GM12875 (cell line): ENCODE results near the gene FHL2.
A peak's percentile ranks its signal among the peaks of the same experiment; 100 is the strongest.

Source experiments
- H3K4me3 ChIP-seq: one replicate; pipeline ENCODE4 v1.5.1; 2011; ENCODE audit warnings: low read depth, low read length, control low read depth
- TF ChIP-seq, protein P1 (sequence below): IDR thresholded peaks from 2 replicates; pipeline ENCODE4 v1.5.1; 2011; ENCODE audit warnings: low read depth, mild to moderate bottlenecking, control low read depth, inconsistent platforms, low read length, moderate library complexity, borderline replicate concordance; ENCODE audit not compliant: insufficient read depth

FHL2 gene

DNA sequence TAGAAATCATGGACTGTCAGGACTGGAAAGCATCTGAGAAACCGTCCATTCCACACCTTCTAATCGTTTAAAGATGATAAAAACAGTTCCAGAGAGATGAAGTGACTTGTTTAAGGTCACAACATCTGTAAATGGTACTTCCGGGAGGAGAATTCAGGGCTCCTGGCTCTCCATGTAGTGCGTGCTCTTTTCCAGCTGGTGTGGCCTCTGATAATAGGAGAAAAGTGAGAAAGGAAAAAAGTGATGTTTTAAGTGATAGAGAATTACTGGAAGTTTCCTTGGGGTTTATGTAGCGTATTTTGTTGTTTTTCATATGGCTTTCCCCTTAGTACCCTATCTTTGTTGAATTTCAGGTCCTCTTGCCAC is 60.8 kb downstream of the FHL2 start:
- TF ChIP-seq, protein P1, sequence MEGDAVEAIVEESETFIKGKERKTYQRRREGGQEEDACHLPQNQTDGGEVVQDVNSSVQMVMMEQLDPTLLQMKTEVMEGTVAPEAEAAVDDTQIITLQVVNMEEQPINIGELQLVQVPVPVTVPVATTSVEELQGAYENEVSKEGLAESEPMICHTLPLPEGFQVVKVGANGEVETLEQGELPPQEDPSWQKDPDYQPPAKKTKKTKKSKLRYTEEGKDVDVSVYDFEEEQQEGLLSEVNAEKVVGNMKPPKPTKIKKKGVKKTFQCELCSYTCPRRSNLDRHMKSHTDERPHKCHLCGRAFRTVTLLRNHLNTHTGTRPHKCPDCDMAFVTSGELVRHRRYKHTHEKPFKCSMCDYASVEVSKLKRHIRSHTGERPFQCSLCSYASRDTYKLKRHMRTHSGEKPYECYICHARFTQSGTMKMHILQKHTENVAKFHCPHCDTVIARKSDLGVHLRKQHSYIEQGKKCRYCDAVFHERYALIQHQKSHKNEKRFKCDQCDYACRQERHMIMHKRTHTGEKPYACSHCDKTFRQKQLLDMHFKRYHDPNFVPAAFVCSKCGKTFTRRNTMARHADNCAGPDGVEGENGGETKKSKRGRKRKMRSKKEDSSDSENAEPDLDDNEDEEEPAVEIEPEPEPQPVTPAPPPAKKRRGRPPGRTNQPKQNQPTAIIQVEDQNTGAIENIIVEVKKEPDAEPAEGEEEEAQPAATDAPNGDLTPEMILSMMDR = no peak
- H3K4me3 ChIP-seq = peak overlapping the region; percentile 52

DNA sequence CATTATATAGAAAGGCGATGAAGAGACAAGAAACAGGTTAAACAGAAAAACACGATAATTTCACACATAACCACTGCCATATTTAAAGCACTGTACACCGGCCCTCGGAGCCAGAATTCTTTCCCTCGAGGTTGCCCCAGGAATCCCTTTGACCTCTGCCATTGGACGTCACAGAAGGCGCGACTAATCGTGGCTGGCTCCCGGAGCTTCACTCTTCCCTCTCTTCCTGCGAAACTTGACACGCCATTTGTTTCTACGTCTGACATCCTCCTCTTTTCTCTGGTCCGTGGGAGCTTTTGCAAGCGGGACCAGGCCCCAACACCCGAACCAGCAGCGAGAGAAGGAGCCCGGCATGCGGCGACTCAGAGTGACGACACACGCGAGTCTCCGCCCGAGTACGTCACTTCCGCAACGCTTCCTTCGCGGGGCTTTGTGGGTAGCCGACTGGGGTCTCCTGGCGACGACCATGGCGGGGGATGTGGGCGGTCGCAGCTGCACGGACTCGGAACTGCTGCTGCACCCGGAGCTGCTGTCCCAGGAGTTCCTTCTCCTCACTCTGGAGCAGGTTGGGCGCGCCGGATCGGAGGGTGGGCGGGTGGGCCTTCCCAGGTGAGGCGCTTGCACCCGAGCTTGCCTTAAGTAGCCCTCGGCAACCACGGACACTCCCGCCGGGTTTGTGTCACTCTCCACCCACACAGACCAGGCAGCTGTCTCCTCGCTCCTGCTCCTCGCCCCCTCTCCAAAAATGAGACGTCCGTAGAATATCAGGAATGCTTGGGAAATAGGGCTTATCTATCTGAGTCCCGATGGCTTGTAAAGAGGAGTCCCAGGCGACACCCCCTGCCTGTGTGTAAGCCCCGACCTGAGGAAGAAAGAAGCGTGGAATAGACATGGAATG is 61.5 kb downstream of the FHL2 start, which contains the start of gene C2orf49:
TSS of gene C2orf49 (plus strand) at position 419 of the 898 bp plus-strand sequence. CDS start at position 467, 48 bp downstream.
- H3K4me3 ChIP-seq = peak within 1 kb of the TSS; percentile 52
- TF ChIP-seq, protein P1 = no peak

DNA sequence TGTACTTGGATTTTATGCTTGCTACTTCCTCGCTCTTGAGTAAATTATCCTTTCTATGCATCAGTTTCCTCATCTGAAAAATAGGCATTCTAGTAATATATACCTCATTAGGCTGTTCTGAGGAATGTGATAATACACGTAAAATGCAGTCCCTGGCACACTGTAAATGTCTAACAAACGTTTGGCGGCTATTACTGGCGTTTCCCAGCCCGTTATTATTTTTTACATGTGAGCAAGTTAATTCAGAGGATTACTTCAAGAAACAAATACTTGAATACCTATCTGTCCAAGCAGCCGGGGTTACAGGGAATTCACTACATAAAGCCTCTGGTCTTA is 62.1 kb downstream of the FHL2 start:
- peak overlapping the region; percentile 52 for H3K4me3 ChIP-seq
- TF ChIP-seq, protein P1 = no peak

DNA sequence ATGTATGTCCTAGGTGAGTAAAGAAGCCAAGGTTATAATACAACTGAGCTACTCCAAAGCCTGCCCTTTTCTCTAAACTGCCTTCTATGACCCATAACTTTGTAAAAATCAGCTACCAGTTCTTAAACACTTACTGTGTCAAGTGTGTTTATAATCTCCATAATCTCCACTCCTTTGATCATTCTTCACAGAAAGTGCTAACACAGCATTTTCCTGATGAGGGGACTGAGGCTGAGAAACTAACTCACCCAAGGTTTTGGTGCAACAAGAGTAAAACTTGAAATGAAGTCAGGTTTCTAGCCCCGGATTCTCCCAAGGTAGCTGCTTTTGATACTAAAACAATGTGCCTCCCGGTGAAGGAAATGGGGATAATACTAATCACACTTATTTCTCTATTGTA is 63.4 kb downstream of the FHL2 start:
- TF ChIP-seq, protein P1 = no peak
- H3K4me3 ChIP-seq = no peak overlapping the region

DNA sequence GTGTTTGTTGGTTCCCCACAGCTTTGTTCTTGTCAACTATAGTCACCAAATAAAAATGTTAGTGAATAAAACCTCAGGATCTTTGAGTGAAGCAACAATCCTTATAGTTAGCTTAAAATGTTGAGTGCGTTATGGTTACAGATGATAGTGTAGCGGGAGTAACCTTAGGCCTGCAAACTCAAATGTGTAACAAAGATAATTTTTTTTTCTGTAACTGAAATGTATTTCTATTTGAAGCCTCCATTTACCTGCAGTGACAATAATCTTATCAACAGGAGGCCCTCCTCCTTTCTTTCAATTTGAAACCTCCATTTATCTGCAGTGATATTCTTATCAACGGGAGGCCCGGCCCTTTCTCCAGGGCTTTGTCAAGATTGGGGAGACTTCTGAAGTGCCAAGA is 64.6 kb downstream of the FHL2 start:
- TF ChIP-seq, protein P1 = no peak
- H3K4me3 ChIP-seq = no peak overlapping the region

DNA sequence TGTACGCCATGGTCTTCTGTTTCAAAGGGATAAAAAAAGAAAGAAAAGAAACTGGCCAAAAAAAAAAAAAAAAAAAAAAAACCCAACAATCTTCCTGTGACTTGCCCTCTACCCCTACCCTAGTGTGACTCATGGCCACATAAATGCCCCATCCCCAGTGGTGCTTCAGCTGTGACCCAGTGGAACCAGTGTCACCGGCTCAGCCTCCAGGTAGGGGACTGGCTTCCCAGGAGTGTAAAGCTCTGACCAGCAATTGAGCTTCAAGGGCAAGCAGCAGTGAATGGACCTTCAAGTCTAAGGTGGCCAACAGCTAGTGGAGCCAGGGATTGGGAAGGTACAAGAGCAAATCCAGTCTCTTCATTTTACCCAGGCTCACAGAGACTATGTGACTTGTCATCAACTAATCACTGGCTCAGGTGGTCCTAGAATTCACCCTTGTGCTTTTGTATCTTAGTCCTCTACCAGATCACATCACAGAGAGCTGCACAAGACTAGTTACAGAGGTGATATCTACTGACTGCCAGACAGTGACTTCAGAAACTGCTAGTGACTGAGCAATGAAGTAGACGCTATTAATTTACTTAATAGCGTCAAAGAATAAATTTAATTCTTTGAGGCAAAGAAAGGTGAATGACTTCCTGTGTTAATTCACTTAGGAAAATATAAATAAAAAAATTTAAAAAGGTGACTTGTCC is 68.0 kb downstream of the FHL2 start:
- H3K4me3 ChIP-seq = no peak overlapping the region
- TF ChIP-seq, protein P1 = no peak
